H1 (cell line): ENCODE results near the gene KISS1. TPM values are rescaled to one million over a fixed set of nuclear protein-coding genes. Genes with fewer than 3 reads are reported as not detected.

Experiments used
- BCL11A ChIP-seq, 2 experiments: IDR thresholded peaks; one replicate each; pipeline ENCODE4 v1.6.1; 2011; ENCODE audit warnings: low read depth in 2 of 2, low read length in 2 of 2, mild to moderate bottlenecking in 2 of 2
- BRCA1 ChIP-seq: IDR thresholded peaks from 2 replicates; pipeline ENCODE4 v1.6.1; 2012; ENCODE audit warnings: low read depth, low read length, improper control_type of control experiment
- CEBPB ChIP-seq: IDR thresholded peaks from 2 replicates; pipeline ENCODE4 v1.6.1; 2012; ENCODE audit warnings: low read depth, low read length
- CHD1 ChIP-seq: IDR thresholded peaks from 2 replicates; pipeline ENCODE4 v1.6.1; 2012; ENCODE audit warnings: low read depth, low read length, improper control_type of control experiment
- CREB1 ChIP-seq: IDR thresholded peaks from 2 replicates; pipeline ENCODE4 v1.6.1; 2012; ENCODE audit warnings: inconsistent platforms
- CTCF ChIP-seq, 3 experiments: IDR thresholded peaks; 1 replicate in 2 of 3; 2 replicates in 1 of 3; pipeline versions ENCODE4 v1.5.1 to v1.6.1; 2011; ENCODE audit warnings: low read length in 3 of 3, mild to moderate bottlenecking in 3 of 3, inconsistent platforms in 2 of 3, low read depth in 1 of 3, moderate library complexity in 1 of 3; ENCODE audit not compliant: insufficient read depth in 1 of 3; ENCODE audit errors: control extremely low read depth in 1 of 3
- GABPA ChIP-seq: IDR thresholded peaks from 2 replicates; pipeline ENCODE4 v1.6.1; 2011; ENCODE audit warnings: mild to moderate bottlenecking, low read length, moderate library complexity, borderline replicate concordance; ENCODE audit not compliant: insufficient read depth
- GTF2F1 ChIP-seq: IDR thresholded peaks from 2 replicates; pipeline ENCODE4 v1.6.1; 2012; ENCODE audit warnings: low read depth, low read length, improper control_type of control experiment, borderline replicate concordance
- HDAC6 ChIP-seq: IDR thresholded peaks from one replicate; pipeline ENCODE4 v1.7.1; 2012; ENCODE audit warnings: low read depth, mild to moderate bottlenecking, inconsistent platforms, low read length, moderate library complexity
- JUND ChIP-seq: IDR thresholded peaks from 2 replicates; pipeline ENCODE4 v1.6.1; 2011; ENCODE audit warnings: mild to moderate bottlenecking, improper control_type of control experiment, low read length
- KDM1A ChIP-seq: fragments of 200-600, 300-600 bp; sonication (generic); IDR thresholded peaks from 2 replicates; pipeline ENCODE4 v1.7.1; 2016; ENCODE audit warnings: mild to moderate bottlenecking, low read length, borderline replicate concordance
- MAX ChIP-seq: IDR thresholded peaks from 2 replicates; pipeline ENCODE4 v1.6.1; 2012; ENCODE audit warnings: inconsistent platforms
- RAD21 ChIP-seq, 2 experiments: IDR thresholded peaks in 1 of 2; conservative IDR thresholded peaks in 1 of 2; 2 replicates each; pipeline ENCODE4 v1.6.1; 2011; ENCODE audit warnings: low read depth in 2 of 2, low read length in 2 of 2, improper control_type of control experiment in 1 of 2, inconsistent platforms in 1 of 2, mild to moderate bottlenecking in 1 of 2, moderate library complexity in 1 of 2
- RBBP5 ChIP-seq: IDR thresholded peaks from 2 replicates; pipeline ENCODE4 v1.7.1; 2012; ENCODE audit warnings: low read depth, mild to moderate bottlenecking, inconsistent platforms, low read length, moderate library complexity, borderline replicate concordance
- SAP30 ChIP-seq: fragments of 300-600 bp; sonication (generic); IDR thresholded peaks from 2 replicates; pipeline ENCODE4 v1.7.1; 2012; ENCODE audit warnings: low read length, moderate library complexity, mild to moderate bottlenecking, inconsistent platforms; ENCODE audit not compliant: insufficient read depth, insufficient replicate concordance
- SIN3A ChIP-seq, 2 experiments: IDR thresholded peaks in 1 of 2; conservative IDR thresholded peaks in 1 of 2; 2 replicates each; pipeline ENCODE4 v1.6.1; 2011 to 2012; ENCODE audit warnings: low read length in 2 of 2, improper control_type of control experiment in 1 of 2, low read depth in 1 of 2, mild to moderate bottlenecking in 1 of 2
- TAF1 ChIP-seq: IDR thresholded peaks from 2 replicates; pipeline ENCODE4 v1.6.1; 2011; ENCODE audit warnings: mild to moderate bottlenecking, low read depth, low read length
- ZNF274 ChIP-seq: IDR thresholded peaks from 2 replicates; pipeline ENCODE4 v1.7.0; 2012; ENCODE audit warnings: low read length, borderline replicate concordance; ENCODE audit errors: extremely low read depth
- polyA plus RNA-seq, 7 experiments: library from polyadenylated mRNA; depleted of rRNA in 3 of 7; stranded (reverse) in 5 of 7; unstranded in 2 of 7; fragments of >200 nt in 5 of 7; fragments of 200-250 nt in 2 of 7; gene quantifications; 1 replicate in 5 of 7; 2 replicates in 1 of 7; 4 replicates in 1 of 7; pipeline versions ENCODE4 v1.2.1 to v1.2.3, GENCODE V29; 2011 to 2013; ENCODE audit warnings: missing spikeins in 2 of 7, mixed read lengths in 2 of 7
- total RNA-seq: library from RNA; stranded (reverse); fragmentation: NEBNext Ultra II Directional; extraction: Animal tissue kit (Norgen Biotek cat#: 25700); gene quantifications from 2 replicates; pipeline ENCODE4 v1.2.1, GENCODE V29; 2021

Gene KISS1
- total and polyA plus RNA-seq, 2 of the 8 experiments (the other 6 are each of a cell fraction or from before 2014, with no cell fraction given): 0.71 TPM; not detected in 1

GRCh38 chr1:204198348-204199340, 2.4 kb upstream of the KISS1 start (continued):
- no peak for TF ChIP-seq MAX
- no peak for TF ChIP-seq CREB1
- no peak for TF ChIP-seq ZNF274
- 0 out of 4 replicates have a peak, but pooled peaks of 1 of the 2 experiments have one; percentile 34 for TF ChIP-seq SIN3A (conservative IDR thresholded peaks at IDR 0.05 in 1 of 2, IDR thresholded peaks at IDR 0.05 in 1 of 2; ENCODE audit: low read depth in 1 of 2, low read length in 2 of 2)
- TF ChIP-seq JUND: 0 out of 2 replicates have a peak, but pooled peaks have one; percentile 4
- no peak for TF ChIP-seq HDAC6
- TF ChIP-seq TAF1: no peak
- no peak for TF ChIP-seq CHD1
- TF ChIP-seq CEBPB: no peak
- peak in 1 of 3 experiments; percentile 4; a peak in 2 of 4 replicates for TF ChIP-seq CTCF (IDR thresholded peaks at IDR 0.05; ENCODE audit: control extremely low read depth in 1 of 3, insufficient read depth in 1 of 3, low read depth in 1 of 3, low read length in 3 of 3)
- no peak for TF ChIP-seq KDM1A
- TF ChIP-seq BRCA1: no peak
- no peak for TF ChIP-seq GABPA
- TF ChIP-seq RAD21 (IDR thresholded peaks at IDR 0.05 in 1 of 2, conservative IDR thresholded peaks at IDR 0.05 in 1 of 2; ENCODE audit: low read depth in 2 of 2, low read length in 2 of 2): peak; percentile 16 to 29; a peak in 2 of 4 replicates
- no peak for TF ChIP-seq SAP30
- TF ChIP-seq BCL11A (IDR thresholded peaks at IDR 0.05; ENCODE audit: low read depth in 2 of 2, low read length in 2 of 2): no peak
- no peak for TF ChIP-seq RBBP5
- TF ChIP-seq GTF2F1: no peak
- TF ChIP-seq, all 59 proteins: peak for 4
